Astrocyte of the cerebellum (primary cell): ENCODE results near the gene PRKCQ.

Source experiments
- DNase-seq: peaks from one replicate; pipeline ENCODE4 v3.0.0-alpha.2; 2011; ENCODE audit warnings: low read depth
- H3K4me3 ChIP-seq: 2 replicates; pipeline ENCODE4 v1.5.1; 2011; ENCODE audit warnings: mild to moderate bottlenecking, low read depth, low read length, moderate library complexity
- in situ Hi-C: cut with HindIII; loops from 2 replicates; pipeline ENCODE4 v1.10.0; 2017; ENCODE audit warnings: low sequenced_read_pairs
- TF ChIP-seq, protein P1 (sequence below): IDR thresholded peaks from 2 replicates; pipeline ENCODE4 v1.5.1; 2012; ENCODE audit warnings: low read length, low read depth, moderate library complexity, mild to moderate bottlenecking; ENCODE audit errors: missing control alignments

Gene PRKCQ

DNA sequence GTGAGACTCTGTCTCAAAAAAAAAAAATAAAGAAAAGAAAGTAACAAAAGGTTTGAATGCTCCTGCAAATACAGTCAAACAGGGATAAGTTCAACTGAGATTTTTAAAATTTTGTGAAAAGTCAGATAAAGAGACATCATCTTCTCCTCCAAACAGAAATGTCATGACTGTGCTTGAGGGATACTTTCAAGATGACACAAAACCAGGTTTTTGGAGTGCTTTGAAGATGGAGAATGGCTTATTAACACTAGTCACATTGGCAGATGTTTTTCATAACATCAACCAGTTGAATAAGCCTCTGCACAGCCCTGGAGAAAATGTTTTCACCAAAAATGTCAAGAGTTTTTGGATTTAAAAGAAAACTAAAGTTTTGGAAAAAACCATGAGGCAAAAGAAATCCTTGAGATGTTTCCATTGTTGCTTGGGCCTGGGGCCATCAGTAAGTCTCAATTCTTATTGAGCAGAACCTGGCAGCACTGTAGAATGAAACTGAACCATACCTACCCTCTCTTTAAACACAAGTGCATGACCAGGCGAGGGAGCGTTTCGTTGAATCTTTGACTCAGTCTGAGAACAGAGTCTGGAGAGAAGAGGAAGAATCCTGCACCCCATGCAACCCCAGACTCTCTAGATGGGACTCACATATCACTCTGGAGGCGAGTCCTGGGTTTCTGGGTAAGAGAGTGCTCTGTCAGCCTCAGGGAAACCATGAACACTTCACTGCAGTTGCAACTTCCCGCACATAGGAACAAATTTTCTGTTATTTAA lies 37.4 kb upstream of the PRKCQ start:
- H3K4me3 ChIP-seq: no peak overlapping the region
- in situ Hi-C loops: no loop called here
- TF ChIP-seq, protein P1, sequence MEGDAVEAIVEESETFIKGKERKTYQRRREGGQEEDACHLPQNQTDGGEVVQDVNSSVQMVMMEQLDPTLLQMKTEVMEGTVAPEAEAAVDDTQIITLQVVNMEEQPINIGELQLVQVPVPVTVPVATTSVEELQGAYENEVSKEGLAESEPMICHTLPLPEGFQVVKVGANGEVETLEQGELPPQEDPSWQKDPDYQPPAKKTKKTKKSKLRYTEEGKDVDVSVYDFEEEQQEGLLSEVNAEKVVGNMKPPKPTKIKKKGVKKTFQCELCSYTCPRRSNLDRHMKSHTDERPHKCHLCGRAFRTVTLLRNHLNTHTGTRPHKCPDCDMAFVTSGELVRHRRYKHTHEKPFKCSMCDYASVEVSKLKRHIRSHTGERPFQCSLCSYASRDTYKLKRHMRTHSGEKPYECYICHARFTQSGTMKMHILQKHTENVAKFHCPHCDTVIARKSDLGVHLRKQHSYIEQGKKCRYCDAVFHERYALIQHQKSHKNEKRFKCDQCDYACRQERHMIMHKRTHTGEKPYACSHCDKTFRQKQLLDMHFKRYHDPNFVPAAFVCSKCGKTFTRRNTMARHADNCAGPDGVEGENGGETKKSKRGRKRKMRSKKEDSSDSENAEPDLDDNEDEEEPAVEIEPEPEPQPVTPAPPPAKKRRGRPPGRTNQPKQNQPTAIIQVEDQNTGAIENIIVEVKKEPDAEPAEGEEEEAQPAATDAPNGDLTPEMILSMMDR: no peak
- no peak for DNase-seq

DNA sequence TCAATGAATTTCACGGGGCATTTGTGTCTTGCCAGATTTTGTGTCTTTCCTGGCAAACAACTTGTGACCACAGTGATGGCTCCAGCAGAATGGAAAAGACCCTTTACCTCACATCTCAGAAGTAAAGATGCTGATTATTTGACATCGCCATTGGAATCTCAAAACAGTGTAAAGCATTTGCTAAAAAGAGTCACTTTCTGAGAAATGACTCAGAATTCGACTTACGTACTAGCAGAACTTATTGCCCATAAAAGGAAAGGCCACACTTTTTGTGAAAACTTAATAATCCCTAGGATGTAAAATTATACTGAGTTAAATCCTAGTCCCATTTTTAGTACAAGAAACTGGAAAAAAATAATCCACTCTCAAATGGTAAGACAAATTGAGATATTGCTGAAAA lies 35.9 kb upstream of the PRKCQ start:
- TF ChIP-seq, protein P1: no peak
- no peak overlapping the region for H3K4me3 ChIP-seq
- in situ Hi-C loops: no loop called here
- no peak for DNase-seq

DNA sequence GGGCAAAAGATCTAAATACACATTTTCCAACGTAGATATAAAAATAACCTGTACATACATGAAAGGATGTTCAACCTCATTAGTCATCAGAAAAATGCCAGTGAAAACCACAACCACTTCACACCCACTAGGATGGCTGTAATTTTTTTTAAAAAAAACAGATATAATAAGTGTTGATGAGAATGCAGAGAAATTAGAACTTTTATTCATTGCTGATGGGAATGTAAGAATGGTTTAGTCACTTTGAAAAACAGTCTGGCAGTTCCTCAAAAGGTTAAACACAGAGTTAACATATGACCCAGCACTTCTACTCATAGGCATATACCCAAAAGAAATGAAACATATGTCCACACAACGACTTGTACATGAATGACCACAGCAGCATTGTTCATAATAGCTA lies 32.3 kb upstream of the PRKCQ start:
- DNase-seq: no peak

DNA sequence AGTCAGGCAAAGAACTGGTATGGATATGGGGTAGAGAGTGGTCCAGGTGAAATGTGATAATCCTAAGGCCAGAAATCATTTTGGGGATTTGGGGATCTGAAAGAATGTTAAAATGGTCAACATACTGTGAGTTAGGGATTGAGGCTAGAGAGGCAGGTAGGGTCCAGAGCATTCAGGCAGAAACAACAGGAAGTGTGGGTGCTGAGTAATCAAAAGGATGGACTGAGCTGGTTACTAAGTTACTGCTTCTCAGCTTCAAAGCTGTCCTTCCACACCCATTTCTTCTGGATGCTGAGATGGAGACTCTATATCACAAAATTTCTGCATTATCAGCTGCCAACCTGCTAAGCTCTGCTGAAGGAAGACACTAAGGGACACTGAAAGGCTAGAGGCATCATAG lies 30.6 kb upstream of the PRKCQ start:
- DNase-seq: no peak
- TF ChIP-seq, protein P1: no peak
- in situ Hi-C loops: no loop called here
- H3K4me3 ChIP-seq: no peak overlapping the region

More for the DNA sequence above, 32.3 kb upstream of the PRKCQ start:
- in situ Hi-C loops: no loop called here
- H3K4me3 ChIP-seq: no peak overlapping the region
- TF ChIP-seq, protein P1: no peak

DNA sequence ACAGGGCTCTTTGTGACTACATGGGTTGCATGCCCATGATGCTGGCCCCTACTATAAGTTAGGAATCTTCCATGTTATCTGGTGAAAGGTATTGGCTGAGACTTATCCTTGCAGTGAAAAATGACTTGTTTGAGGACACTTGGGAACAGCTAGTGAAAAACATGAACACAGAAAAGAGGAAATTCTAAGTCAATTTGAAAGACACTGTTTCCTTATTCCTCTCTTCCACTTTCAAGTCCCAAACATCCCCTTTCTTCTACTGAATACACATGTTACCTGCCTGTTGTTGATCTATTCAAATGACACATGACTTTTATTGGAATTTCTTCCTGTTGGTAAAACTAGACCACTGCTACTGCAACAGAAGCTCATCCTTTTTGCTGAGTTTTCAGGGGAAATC lies 29.5 kb upstream of the PRKCQ start:
- H3K4me3 ChIP-seq: no peak overlapping the region
- TF ChIP-seq, protein P1: no peak
- in situ Hi-C loops: no loop called here
- DNase-seq: no peak

DNA sequence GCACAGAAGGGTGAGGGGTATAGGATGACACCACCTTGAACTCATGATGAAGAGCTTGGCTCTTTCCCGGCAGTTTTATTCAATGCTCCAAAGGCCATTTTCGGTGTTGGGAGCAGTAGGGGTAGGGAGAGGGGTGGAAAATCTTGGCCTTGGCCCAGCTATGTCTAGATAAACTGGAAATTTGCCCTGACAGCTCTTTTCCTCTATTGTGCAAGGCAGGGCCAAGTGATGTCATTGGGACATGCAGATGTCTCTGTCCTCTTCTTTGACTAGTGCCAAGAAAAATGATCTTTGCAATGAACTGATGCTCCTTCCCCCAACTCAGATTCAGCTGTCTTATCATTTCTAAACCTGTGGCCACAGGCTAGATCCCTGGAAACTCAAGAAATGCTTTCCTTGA lies 27.7 kb upstream of the PRKCQ start:
- in situ Hi-C loops: no loop called here
- TF ChIP-seq, protein P1: no peak
- H3K4me3 ChIP-seq: no peak overlapping the region
- DNase-seq: no peak
